Mesothelial cell of epicardium (in vitro differentiated cells): ENCODE measurements around the gene DNM3. TPM values are rescaled to one million over a fixed set of nuclear protein-coding genes. Genes with fewer than 3 reads are reported as not detected.
A peak's percentile ranks its signal among the peaks of the same experiment; 100 is the strongest.

Experiments used
- DNase-seq, 2 experiments: peaks; one replicate each; pipeline ENCODE4 v3.0.0; 2021; ENCODE audit warnings: low spot score in 2 of 2; ENCODE audit not compliant: unreplicated experiment in 2 of 2
- H3K27ac Mint-ChIP-seq: 2 replicates; pipeline ENCODE4 v1.8.0; 2021; ENCODE audit warnings: mixed read lengths
- H3K27me3 Mint-ChIP-seq: 2 replicates; pipeline ENCODE4 v1.8.0; 2021; ENCODE audit warnings: low read depth, mixed read lengths
- H3K36me3 Mint-ChIP-seq: 2 replicates; pipeline ENCODE4 v1.8.0; 2021; ENCODE audit warnings: mixed read lengths
- H3K4me1 Mint-ChIP-seq: 2 replicates; pipeline ENCODE4 v1.8.0; 2021; ENCODE audit warnings: mixed read lengths
- H3K4me3 Mint-ChIP-seq: 2 replicates; pipeline ENCODE4 v1.8.0; 2021; ENCODE audit warnings: mild to moderate bottlenecking, moderate library complexity, mixed read lengths
- H3K9me3 Mint-ChIP-seq: 2 replicates; pipeline ENCODE4 v1.8.0; 2021; ENCODE audit warnings: mixed read lengths
- total RNA-seq: library from RNA; stranded (reverse); gene quantifications from 3 replicates; pipeline ENCODE4 v1.2.1, GENCODE V29; 2021
- TF ChIP-seq, protein P1 (sequence below): fragments of 200-600 bp; sonication (generic); IDR thresholded peaks from one replicate; pipeline ENCODE4 v1.5.0; 2021; ENCODE audit warnings: antibody characterized with exemption; ENCODE audit not compliant: unreplicated experiment

Gene DNM3
- total RNA-seq, 1 donor from 2014 or later, result 5.0 TPM

DNA sequence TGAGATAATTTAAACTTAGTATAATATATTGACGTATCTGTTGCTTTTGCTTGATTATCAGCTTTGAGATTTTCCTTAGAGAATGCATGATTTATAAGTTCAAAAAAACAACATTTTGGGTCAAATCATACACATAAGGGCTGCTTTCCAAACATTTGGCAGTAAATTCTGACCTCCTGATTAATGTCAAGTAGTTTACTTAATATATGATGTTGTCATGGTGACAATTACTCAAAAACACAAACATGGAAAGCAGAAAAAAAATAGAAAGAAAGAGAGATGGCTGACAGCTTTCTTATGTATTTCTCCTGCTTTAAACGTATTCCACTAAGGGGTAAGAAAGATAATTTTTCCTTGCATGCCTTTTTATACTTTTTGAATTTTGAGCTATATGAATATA is 320.9 kb downstream of the DNM3 start:
- Mint-ChIP-seq H3K4me3 (no peak overlapping the region), H3K36me3 (no peaks in the 10 kb centered on the region), H3K9me3 (no peaks in the 10 kb centered on the region), H3K27me3 (no peaks in the 10 kb centered on the region), H3K27ac (peak overlapping the region; percentile 85), H3K4me1 (peaks cover 38% of the 10 kb centered on the region)
- TF ChIP-seq, protein P1, sequence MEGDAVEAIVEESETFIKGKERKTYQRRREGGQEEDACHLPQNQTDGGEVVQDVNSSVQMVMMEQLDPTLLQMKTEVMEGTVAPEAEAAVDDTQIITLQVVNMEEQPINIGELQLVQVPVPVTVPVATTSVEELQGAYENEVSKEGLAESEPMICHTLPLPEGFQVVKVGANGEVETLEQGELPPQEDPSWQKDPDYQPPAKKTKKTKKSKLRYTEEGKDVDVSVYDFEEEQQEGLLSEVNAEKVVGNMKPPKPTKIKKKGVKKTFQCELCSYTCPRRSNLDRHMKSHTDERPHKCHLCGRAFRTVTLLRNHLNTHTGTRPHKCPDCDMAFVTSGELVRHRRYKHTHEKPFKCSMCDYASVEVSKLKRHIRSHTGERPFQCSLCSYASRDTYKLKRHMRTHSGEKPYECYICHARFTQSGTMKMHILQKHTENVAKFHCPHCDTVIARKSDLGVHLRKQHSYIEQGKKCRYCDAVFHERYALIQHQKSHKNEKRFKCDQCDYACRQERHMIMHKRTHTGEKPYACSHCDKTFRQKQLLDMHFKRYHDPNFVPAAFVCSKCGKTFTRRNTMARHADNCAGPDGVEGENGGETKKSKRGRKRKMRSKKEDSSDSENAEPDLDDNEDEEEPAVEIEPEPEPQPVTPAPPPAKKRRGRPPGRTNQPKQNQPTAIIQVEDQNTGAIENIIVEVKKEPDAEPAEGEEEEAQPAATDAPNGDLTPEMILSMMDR, result no peak
- no peak for DNase-seq

DNA sequence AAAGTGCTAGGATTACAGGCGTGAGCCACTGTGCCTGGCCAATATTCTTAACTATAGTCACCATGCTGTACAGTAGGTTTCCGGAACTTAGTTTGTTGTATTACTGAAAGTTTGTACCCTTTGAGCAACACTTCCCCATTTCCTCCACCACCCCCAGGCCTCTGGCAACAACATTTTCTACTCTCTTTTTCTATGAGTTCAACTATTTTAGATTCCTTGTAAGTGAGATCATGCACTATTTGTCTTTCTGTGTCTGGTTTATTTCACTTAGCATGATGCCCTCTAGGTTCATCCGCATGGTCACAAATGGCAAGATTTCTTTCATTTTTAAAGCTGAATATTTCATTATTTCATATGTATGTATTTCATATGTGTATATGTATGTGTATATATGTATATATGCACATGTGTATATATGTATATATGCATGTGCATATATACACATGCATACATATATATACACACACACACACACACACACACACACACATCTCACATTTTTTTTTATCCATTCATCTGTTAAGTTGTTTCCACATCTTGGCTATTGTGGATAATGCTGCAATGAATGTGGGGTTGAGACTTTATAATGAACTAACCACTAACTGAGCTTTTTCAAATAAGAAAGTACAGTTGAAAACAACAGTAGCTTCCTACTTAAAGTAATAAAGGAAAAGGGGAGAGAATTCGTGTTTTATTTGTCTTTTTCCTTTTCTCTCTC is 322.4 kb downstream of the DNM3 start:
- H3K27ac Mint-ChIP-seq, result peak overlapping the region; percentile 99
- H3K9me3 Mint-ChIP-seq, result no peaks in the 10 kb centered on the region
- H3K36me3 Mint-ChIP-seq, result no peaks in the 10 kb centered on the region
- no peak for DNase-seq
- H3K4me3 Mint-ChIP-seq, result peak overlapping the region; percentile 30
- no peaks in the 10 kb centered on the region for H3K27me3 Mint-ChIP-seq
- TF ChIP-seq, protein P1, result no peak
- peaks cover 51% of the 10 kb centered on the region for H3K4me1 Mint-ChIP-seq

DNA sequence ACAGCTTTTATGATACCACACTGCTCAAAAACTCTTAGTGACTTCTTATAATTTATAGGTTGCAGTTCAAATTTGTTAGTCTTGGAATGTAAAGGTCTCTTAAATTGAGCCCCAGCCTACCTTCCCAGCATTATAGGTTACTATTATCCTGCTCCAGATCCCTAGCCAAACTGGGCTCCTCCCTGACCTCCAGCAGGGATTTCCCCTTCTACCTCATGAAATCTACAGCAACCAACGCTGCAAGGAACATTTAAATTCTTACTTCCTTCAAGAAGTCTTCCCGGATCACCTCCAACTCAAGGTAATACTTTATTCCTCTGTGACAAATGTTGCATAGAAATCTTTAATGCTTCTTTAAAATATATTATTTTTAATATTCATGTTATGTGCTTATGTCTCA is 324.1 kb downstream of the DNM3 start:
- TF ChIP-seq, protein P1, result no peak
- no peak overlapping the region for H3K4me3 Mint-ChIP-seq
- no peaks in the 10 kb centered on the region for H3K27me3 Mint-ChIP-seq
- peak overlapping the region; percentile 96 for H3K27ac Mint-ChIP-seq
- DNase-seq, result no peak
- peaks cover 62% of the 10 kb centered on the region for H3K4me1 Mint-ChIP-seq
- H3K36me3 Mint-ChIP-seq, result no peaks in the 10 kb centered on the region
- no peaks in the 10 kb centered on the region for H3K9me3 Mint-ChIP-seq

DNA sequence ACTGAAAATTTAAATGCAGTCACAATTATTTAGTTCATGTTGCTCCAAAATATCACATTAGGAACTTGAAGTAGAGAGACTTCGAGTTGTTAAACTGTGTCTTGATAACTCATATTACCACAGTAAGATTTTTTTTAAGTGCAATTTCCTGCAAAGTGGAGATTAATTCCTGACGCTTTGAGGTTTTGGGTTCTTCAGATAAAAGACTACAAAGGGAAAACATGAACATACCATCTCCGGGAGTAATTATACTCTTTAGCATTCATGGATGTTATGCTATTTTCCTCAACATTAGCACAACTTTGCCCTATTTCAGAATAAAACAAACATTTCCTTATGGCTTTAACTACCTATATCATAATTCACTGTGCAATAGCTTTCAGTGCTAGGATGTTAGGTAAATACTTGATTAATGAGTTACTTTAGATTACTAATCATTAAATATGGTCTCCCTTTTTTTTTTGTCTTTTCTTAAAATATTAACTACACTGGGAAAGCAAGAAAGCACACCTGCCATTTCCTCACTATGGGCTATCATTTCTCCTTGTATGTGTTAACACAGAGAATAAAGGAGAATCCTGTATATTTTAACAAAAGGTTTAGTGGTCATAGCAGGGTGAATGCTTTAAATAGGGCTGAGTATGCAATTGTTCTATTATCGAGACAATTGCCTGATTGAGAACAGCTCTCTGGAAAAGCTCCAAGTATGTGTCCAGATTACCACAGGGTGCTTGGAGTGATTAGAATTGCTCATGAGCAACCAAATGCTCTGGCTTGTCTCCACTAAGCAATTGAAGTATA is 326.7 kb downstream of the DNM3 start:
- no peak for DNase-seq
- no peaks in the 10 kb centered on the region for H3K27me3 Mint-ChIP-seq
- TF ChIP-seq, protein P1, result no peak
- H3K4me3 Mint-ChIP-seq, result no peak overlapping the region
- peak overlapping the region; percentile 86 for H3K27ac Mint-ChIP-seq
- no peaks in the 10 kb centered on the region for H3K36me3 Mint-ChIP-seq
- H3K9me3 Mint-ChIP-seq, result no peaks in the 10 kb centered on the region
- H3K4me1 Mint-ChIP-seq, result peaks cover 62% of the 10 kb centered on the region

DNA sequence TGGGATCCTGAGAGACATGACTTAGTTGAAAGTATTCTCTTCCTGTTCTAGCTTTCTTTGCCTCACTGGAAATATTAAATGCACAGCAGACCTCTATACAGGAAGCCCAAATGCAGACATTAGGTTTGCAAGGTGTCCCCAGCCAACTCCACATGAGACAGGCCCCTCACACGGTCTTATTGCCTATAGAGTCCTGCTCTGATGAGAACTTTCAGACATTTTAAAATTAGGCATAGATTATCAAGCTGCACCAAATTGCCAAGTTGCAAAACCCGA is 327.2 kb downstream of the DNM3 start:
- Mint-ChIP-seq H3K36me3 (no peaks in the 10 kb centered on the region), H3K4me1 (peaks cover 58% of the 10 kb centered on the region), H3K27me3 (no peaks in the 10 kb centered on the region), H3K4me3 (no peak overlapping the region), H3K27ac (peak overlapping the region; percentile 86), H3K9me3 (no peaks in the 10 kb centered on the region)
- no peak for DNase-seq
- TF ChIP-seq, protein P1, result no peak
